ENCODE data around the gene SERPINA1. TPM values are rescaled to one million over a fixed set of nuclear protein-coding genes. Genes with fewer than 3 reads are reported as not detected.

Gene SERPINA1
- total RNA-seq, 1 experiment from 2014 or later, result 10.5 TPM

DNA sequence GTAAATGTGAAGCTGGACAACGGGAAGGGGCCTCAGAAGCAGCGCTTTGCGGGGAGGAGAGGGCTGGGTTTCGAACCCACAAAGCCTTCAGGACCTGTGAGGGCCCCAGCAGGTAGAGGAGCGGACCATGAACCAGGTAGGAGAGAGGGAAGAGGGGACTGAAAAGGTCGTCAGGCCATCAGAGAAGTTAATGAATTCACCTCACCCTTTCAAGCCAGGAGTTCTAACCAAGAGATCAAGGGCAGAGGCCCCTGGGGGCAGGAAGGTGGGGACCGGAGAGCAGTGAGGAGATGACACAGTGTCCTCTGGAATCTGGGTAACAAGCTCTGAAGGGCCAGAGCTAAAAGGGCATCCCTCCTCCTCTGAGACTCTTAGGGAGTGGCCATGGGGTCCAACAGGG lies 19.4 kb downstream of the SERPINA1 start:
- Histone ChIP-seq H3K79me2 (ENCODE audit: low read length) (no peaks in the 10 kb centered on the region), H3K27ac (ENCODE audit: low read length) (no peak overlapping the region), H3K27me3 (ENCODE audit: low read length) (no peaks in the 10 kb centered on the region; the same call in 1 of the 2 replicates), H3K4me2 (ENCODE audit: low read length) (no peak overlapping the region), H3K9me2 (replicated peaks; ENCODE audit: low read length) (no peaks in the 10 kb centered on the region), H3K4me1 (ENCODE audit: insufficient read depth, low read length) (peaks cover 1% of the 10 kb centered on the region; the same call in 1 of the 2 replicates), H2AFZ (ENCODE audit: low read length) (no peak overlapping the region), H3K9ac (ENCODE audit: low read length) (no peak overlapping the region), H4K20me1 (ENCODE audit: low read length) (no peaks in the 10 kb centered on the region), H3K4me3 (ENCODE audit: low read length) (no peak overlapping the region), H3F3A (ENCODE audit: low read length, unreplicated experiment) (no peaks in the 10 kb centered on the region), H3K9me3 (ENCODE audit: low read length) (no peaks in the 10 kb centered on the region), H3K36me3 (ENCODE audit: low read depth, low read length) (no peaks in the 10 kb centered on the region)
- POLR2A ChIA-PET (ENCODE audit: unreplicated experiment), result no interaction called here
- CTCF ChIA-PET, result no interaction called here
- BruUV-seq (replicated peaks), result no TSS peak
- DNase-seq (no peak), ATAC-seq (no peak)
- intact Hi-C loops (cut with micrococcal nuclease), result no loop called here
- TF ChIP-seq, protein P1, sequence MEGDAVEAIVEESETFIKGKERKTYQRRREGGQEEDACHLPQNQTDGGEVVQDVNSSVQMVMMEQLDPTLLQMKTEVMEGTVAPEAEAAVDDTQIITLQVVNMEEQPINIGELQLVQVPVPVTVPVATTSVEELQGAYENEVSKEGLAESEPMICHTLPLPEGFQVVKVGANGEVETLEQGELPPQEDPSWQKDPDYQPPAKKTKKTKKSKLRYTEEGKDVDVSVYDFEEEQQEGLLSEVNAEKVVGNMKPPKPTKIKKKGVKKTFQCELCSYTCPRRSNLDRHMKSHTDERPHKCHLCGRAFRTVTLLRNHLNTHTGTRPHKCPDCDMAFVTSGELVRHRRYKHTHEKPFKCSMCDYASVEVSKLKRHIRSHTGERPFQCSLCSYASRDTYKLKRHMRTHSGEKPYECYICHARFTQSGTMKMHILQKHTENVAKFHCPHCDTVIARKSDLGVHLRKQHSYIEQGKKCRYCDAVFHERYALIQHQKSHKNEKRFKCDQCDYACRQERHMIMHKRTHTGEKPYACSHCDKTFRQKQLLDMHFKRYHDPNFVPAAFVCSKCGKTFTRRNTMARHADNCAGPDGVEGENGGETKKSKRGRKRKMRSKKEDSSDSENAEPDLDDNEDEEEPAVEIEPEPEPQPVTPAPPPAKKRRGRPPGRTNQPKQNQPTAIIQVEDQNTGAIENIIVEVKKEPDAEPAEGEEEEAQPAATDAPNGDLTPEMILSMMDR (conservative IDR thresholded peaks at IDR 0.05; ENCODE audit: low read depth, low read length), result no peak
- no peak for TF ChIP-seq EZH2phosphoT487 (IDR thresholded peaks at IDR 0.05; ENCODE audit: borderline replicate concordance, low read length)
- TF ChIP-seq EZH2 (IDR thresholded peaks at IDR 0.05; ENCODE audit: low read length, unreplicated experiment), result no peak

DNA sequence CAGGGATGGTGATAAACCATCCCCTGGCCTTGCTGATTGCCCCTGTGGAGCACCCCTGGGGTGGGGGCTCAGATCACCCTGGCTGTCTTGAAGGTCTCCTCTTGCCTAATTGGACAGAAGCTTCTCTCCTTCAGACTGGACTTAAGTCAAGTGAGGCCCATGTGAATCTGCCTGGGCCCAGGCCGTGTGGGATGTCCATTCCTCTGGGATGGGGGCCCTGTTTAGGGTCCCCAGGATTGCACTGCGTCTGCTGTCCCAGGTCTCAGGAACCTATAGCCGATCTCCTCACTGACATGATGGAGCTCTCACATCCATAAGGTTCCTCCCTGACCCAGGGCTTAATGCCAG lies 20.2 kb downstream of the SERPINA1 start:
- Histone ChIP-seq H3K9me3 (ENCODE audit: low read length) (no peaks in the 10 kb centered on the region), H3K4me1 (ENCODE audit: insufficient read depth, low read length) (no peaks in the 10 kb centered on the region), H4K20me1 (ENCODE audit: low read length) (no peaks in the 10 kb centered on the region), H3K4me3 (ENCODE audit: low read length) (no peak overlapping the region), H3F3A (ENCODE audit: low read length, unreplicated experiment) (no peaks in the 10 kb centered on the region), H3K4me2 (ENCODE audit: low read length) (no peak overlapping the region), H3K79me2 (ENCODE audit: low read length) (no peaks in the 10 kb centered on the region), H3K36me3 (ENCODE audit: low read depth, low read length) (no peaks in the 10 kb centered on the region), H3K27ac (ENCODE audit: low read length) (no peak overlapping the region), H3K27me3 (ENCODE audit: low read length) (no peaks in the 10 kb centered on the region; the same call in 1 of the 2 replicates), H3K9ac (ENCODE audit: low read length) (no peak overlapping the region), H2AFZ (ENCODE audit: low read length) (no peak overlapping the region), H3K9me2 (replicated peaks; ENCODE audit: low read length) (no peaks in the 10 kb centered on the region)
- ChIA-PET CTCF (no interaction called here), POLR2A (ENCODE audit: unreplicated experiment) (no interaction called here)
- no TSS peak for BruUV-seq (replicated peaks)
- intact Hi-C loops (cut with micrococcal nuclease), result no loop called here
- DNase-seq (no peak), ATAC-seq (no peak)
- TF ChIP-seq EZH2phosphoT487 (IDR thresholded peaks at IDR 0.05; ENCODE audit: borderline replicate concordance, low read length) (no peak), EZH2 (IDR thresholded peaks at IDR 0.05; ENCODE audit: low read length, unreplicated experiment) (no peak)
- TF ChIP-seq, protein P1 (conservative IDR thresholded peaks at IDR 0.05; ENCODE audit: low read depth, low read length), result no peak

DNA sequence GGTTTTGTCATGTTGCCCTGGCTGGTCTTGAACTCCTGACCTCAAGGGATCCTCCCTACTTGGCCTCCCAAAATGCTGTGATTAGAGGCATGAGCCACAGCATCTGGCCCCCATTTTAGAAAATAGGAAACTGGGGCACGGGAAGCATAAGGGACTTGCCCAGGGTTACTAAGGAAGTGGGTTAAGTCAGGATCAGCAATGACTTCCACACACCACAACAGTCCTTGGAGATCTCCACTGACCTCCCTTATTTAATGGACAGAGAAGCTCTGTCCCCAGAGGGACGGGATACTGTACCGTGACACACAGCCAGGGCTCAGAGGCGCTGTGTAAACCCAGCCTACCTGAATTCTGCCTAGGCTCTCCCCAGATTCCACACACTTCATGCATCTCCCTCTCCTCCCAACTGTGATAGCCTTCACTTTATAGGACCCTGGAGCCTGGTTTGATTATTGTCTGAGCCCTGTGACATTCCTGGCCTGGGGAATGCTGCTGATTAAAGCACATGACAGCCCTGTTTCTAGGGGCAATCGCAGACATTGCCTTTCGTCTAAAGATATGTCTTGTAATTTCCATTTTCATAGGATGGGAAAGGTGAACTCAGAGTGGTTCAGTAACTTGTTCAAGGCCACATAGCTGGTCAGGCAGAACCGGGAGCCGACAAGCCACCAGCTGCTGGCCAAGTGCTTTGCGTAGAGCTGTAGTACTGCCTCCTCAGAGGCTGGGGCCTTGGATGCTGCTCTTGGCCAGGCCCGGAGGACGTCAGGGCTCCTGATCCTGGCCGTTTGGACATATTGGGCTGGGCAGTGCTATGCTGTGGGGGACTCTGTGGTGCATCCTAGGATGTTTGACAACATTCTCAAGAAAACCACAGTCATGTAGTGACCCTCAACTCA lies 20.8 kb downstream of the SERPINA1 start:
- intact Hi-C loops (cut with micrococcal nuclease), result no loop called here
- TF ChIP-seq EZH2phosphoT487 (IDR thresholded peaks at IDR 0.05; ENCODE audit: borderline replicate concordance, low read length) (no peak), EZH2 (IDR thresholded peaks at IDR 0.05; ENCODE audit: low read length, unreplicated experiment) (no peak)
- TF ChIP-seq, protein P1 (conservative IDR thresholded peaks at IDR 0.05; ENCODE audit: low read depth, low read length), result no peak
- Histone ChIP-seq H3K36me3 (ENCODE audit: low read depth, low read length) (no peaks in the 10 kb centered on the region), H3K27ac (ENCODE audit: low read length) (no peak overlapping the region), H3K79me2 (ENCODE audit: low read length) (no peaks in the 10 kb centered on the region), H4K20me1 (ENCODE audit: low read length) (no peaks in the 10 kb centered on the region), H2AFZ (ENCODE audit: low read length) (no peak overlapping the region), H3K9me3 (ENCODE audit: low read length) (no peaks in the 10 kb centered on the region), H3K9me2 (replicated peaks; ENCODE audit: low read length) (no peaks in the 10 kb centered on the region), H3K4me2 (ENCODE audit: low read length) (no peak overlapping the region), H3K4me1 (ENCODE audit: insufficient read depth, low read length) (no peaks in the 10 kb centered on the region), H3K27me3 (ENCODE audit: low read length) (no peaks in the 10 kb centered on the region; the same call in 1 of the 2 replicates), H3F3A (ENCODE audit: low read length, unreplicated experiment) (no peaks in the 10 kb centered on the region), H3K9ac (ENCODE audit: low read length) (no peak overlapping the region), H3K4me3 (ENCODE audit: low read length) (no peak overlapping the region)
- ChIA-PET CTCF (no interaction called here), POLR2A (ENCODE audit: unreplicated experiment) (no interaction called here)
- BruUV-seq (replicated peaks), result no TSS peak
- ATAC-seq (no peak), DNase-seq (no peak)
